ENCODE results near the gene NRL. TPM values are rescaled to one million over a fixed set of nuclear protein-coding genes. Genes with fewer than 3 reads are reported as not detected.

Gene NRL
- total RNA-seq, 4 donors from 2014 or later, result 1.1 to 2.9 (median 1.6) TPM; not detected in 1

DNA sequence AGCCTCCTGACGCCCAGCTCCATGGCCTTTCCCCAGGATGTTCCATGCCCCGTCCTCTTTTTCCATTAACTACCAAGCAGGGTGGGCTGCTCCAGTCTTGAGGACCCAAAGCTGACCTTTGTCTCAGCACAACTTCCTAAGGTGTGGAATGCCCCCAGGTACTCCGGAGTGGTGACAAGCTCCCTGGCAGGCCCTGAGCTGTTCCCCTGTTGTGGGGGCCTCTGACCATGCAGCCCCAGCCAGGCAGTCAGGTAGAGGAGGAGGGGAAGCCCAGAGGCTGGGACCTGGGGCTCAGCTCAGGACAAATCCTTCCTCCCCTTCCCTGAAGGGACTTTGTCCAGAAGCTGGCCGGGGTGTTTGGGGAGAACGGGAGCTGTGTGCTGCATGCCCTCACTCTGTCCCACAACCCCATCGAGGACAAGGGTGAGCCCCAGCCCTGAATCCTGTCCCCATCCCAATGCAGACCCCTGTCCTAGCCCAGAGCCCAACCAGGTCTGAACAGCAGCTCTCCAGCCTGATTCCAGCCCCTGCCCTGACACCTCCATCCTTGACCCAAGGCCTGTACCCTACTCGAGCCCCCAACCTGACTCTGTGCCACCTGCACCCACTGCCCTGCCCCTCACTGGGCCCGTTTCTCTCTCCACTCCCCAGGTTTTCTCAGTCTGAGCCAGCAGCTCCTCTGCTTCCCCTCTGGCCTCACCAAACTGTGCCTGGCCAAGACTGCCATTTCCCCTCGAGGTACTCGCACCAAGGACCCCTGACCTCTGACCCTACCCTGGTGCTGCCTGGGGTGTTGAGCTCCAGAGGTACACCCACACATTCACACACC lies 58.6 kb downstream of the NRL start:
- H3K36me3 ChIP-seq, result no peaks in the 10 kb centered on the region
- no peak overlapping the region for H3K27ac ChIP-seq
- no peaks in the 10 kb centered on the region for H3K9me3 ChIP-seq
- no peaks in the 10 kb centered on the region for H3K27me3 ChIP-seq
- in situ Hi-C loops (cut with MboI; ENCODE audit: low pct_ligation_motif_present in 1 of 4, low pct_unique_long_range_greater_than_20kb in 1 of 4, low sequenced_read_pairs in 3 of 4), result loop anchor here in 1 of 4 donors (5.0 kb wide), 1 partner anchor 36 kb away; the partner anchor contains the start of gene PCK2
- no peak overlapping the region for H3K4me3 ChIP-seq
- H3K4me1 ChIP-seq, result peaks cover 7 to 16% (median 14%) of the 10 kb centered on the region in 4 donors
- DNase-seq, result no peak
- intact Hi-C loops (cut with DNase I; ENCODE audit: low total_unique reads), result no loop called here
- 81 to 100% methylated on average over 1 to 10 of the region's 10 CpGs for WGBS, 2 donors (ENCODE audit: low coverage in 1 of 2)
- TF ChIP-seq POLR2AphosphoS5 (IDR thresholded peaks at IDR 0.05) (no peak), EP300 (IDR thresholded peaks at IDR 0.05; ENCODE audit: low read depth) (no peak), POLR2A (IDR thresholded peaks at IDR 0.05) (no peak)
- TF ChIP-seq, protein P1, sequence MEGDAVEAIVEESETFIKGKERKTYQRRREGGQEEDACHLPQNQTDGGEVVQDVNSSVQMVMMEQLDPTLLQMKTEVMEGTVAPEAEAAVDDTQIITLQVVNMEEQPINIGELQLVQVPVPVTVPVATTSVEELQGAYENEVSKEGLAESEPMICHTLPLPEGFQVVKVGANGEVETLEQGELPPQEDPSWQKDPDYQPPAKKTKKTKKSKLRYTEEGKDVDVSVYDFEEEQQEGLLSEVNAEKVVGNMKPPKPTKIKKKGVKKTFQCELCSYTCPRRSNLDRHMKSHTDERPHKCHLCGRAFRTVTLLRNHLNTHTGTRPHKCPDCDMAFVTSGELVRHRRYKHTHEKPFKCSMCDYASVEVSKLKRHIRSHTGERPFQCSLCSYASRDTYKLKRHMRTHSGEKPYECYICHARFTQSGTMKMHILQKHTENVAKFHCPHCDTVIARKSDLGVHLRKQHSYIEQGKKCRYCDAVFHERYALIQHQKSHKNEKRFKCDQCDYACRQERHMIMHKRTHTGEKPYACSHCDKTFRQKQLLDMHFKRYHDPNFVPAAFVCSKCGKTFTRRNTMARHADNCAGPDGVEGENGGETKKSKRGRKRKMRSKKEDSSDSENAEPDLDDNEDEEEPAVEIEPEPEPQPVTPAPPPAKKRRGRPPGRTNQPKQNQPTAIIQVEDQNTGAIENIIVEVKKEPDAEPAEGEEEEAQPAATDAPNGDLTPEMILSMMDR (IDR thresholded peaks at IDR 0.05), result no peak

DNA sequence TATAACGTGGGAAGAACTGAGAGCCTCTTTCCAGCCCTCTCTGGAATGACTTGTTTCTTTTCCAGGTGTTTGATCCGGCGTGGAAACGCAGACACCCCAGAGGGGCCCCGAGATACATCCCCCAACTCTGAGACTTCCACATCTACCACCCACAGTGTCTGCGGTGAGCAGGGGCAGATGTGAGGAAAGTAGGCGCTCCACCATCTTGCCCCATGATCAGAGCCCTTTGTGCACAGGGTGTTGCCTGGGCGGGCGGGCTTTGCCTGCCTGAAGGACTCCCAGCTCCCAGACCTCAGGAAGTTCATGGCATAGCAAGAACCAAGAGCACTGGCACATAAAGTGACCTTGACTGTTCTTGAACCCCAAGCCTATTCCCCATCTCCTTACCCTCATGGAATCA lies 60.1 kb downstream of the NRL start:
- 93% methylated on average over 9 of the region's 9 CpGs; no CpG with 5 or more reads in 1 of the 2 donors for WGBS, 2 donors (ENCODE audit: low coverage in 1 of 2)

DNA sequence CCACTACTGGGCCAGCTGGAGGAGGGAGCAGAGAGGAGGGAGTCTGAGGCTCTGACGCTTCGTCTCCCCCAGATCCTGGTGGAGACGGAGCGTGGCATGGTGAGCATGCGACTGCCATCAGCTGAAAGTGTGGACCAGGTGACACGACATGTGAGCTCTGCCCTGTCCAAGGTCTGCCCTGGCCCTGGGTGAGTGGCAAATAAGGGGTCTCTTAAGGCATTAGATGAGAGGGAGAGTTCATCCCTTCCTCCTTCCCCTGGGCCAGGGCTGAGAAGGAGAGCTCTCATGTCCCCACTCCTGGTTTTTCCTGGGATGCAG lies 60.5 kb downstream of the NRL start:
- DNase-seq, result no peak
- peaks cover 7 to 16% (median 13%) of the 10 kb centered on the region in 4 donors for H3K4me1 ChIP-seq
- H3K27me3 ChIP-seq, result no peaks in the 10 kb centered on the region
- WGBS, 2 donors (ENCODE audit: low coverage in 1 of 2), result 85% methylated on average over 6 of the region's 6 CpGs; no CpG with 5 or more reads in 1 of the 2 donors
- TF ChIP-seq, protein P1 (IDR thresholded peaks at IDR 0.05), result no peak
- TF ChIP-seq POLR2AphosphoS5 (IDR thresholded peaks at IDR 0.05), result no peak
- no peak for TF ChIP-seq EP300 (IDR thresholded peaks at IDR 0.05; ENCODE audit: low read depth)
- TF ChIP-seq POLR2A (IDR thresholded peaks at IDR 0.05), result no peak
- H3K4me3 ChIP-seq, result no peak overlapping the region
- intact Hi-C loops (cut with DNase I; ENCODE audit: low total_unique reads), result no loop called here
- in situ Hi-C loops (cut with MboI; ENCODE audit: low pct_ligation_motif_present in 1 of 4, low pct_unique_long_range_greater_than_20kb in 1 of 4, low sequenced_read_pairs in 3 of 4), result no loop called here
- H3K9me3 ChIP-seq, result no peaks in the 10 kb centered on the region
- H3K27ac ChIP-seq, result no peak overlapping the region
- no peaks in the 10 kb centered on the region for H3K36me3 ChIP-seq

More for the DNA sequence above, 60.1 kb downstream of the NRL start:
- intact Hi-C loops (cut with DNase I; ENCODE audit: low total_unique reads) (no loop called here), in situ Hi-C loops (cut with MboI; ENCODE audit: low pct_ligation_motif_present in 1 of 4, low pct_unique_long_range_greater_than_20kb in 1 of 4, low sequenced_read_pairs in 3 of 4) (loop anchor here in 1 of 4 donors (5.0 kb wide), 1 partner anchor 38 kb away; the partner anchor contains the start of gene PCK2)
- Histone ChIP-seq H3K27ac (no peak overlapping the region), H3K4me1 (peaks cover 7 to 16% (median 13%) of the 10 kb centered on the region in 4 donors), H3K9me3 (no peaks in the 10 kb centered on the region), H3K4me3 (no peak overlapping the region), H3K36me3 (no peaks in the 10 kb centered on the region), H3K27me3 (no peaks in the 10 kb centered on the region)
- no peak for DNase-seq
- TF ChIP-seq, protein P1 (IDR thresholded peaks at IDR 0.05), result no peak
- no peak for TF ChIP-seq POLR2A (IDR thresholded peaks at IDR 0.05)

DNA sequence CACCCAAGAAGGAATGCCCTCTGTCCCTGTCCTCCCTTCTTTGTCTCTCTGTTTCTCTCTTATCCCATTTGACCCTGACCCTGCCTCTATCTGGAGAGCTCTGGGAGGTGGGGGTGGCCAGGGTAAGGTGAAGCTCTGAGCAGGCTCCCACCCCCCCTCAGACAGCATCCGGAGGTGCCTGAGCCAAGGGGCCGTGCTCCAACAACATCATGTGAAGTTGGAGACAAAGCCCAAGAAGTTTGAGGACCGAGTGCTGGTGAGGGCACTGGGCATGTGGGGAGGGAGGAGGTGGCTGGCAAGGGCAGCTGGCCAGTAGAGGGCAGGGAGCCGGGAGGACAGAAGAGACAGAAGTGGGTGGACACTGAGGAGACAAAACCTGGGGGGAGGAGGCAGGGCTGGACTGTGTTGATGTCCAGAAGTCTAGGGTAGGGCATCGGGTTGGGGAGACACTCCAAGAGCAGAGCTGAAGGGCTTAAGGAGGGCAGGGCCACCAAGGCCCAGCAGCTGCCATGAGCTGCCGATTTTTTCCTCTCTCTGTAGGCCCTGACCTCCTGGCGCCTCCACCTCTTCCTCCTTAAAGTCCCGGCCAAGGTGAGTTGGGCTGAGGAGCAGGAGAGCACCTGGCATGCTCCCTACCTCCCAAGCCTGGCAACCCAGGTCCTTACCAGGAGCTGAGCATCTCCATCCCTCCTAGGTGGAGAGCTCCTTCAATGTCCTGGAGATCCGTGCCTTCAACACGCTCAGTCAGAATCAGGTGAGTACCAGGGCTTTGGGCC lies 61.0 kb downstream of the NRL start:
- no peak for DNase-seq
- in situ Hi-C loops (cut with MboI; ENCODE audit: low pct_ligation_motif_present in 1 of 4, low pct_unique_long_range_greater_than_20kb in 1 of 4, low sequenced_read_pairs in 3 of 4), result no loop called here
- WGBS, 2 donors (ENCODE audit: low coverage in 1 of 2), result 40 to 84% methylated on average over 1 to 10 of the region's 10 CpGs
- no peaks in the 10 kb centered on the region for H3K27me3 ChIP-seq
- no peak overlapping the region for H3K4me3 ChIP-seq
- TF ChIP-seq POLR2AphosphoS5 (IDR thresholded peaks at IDR 0.05), result no peak
- no peak for TF ChIP-seq POLR2A (IDR thresholded peaks at IDR 0.05)
- TF ChIP-seq EP300 (IDR thresholded peaks at IDR 0.05; ENCODE audit: low read depth), result no peak
- TF ChIP-seq, protein P1 (IDR thresholded peaks at IDR 0.05), result no peak
- no peak overlapping the region for H3K27ac ChIP-seq
- no peaks in the 10 kb centered on the region for H3K9me3 ChIP-seq
- intact Hi-C loops (cut with DNase I; ENCODE audit: low total_unique reads), result no loop called here
- peaks cover 7 to 16% (median 13%) of the 10 kb centered on the region in 4 donors for H3K4me1 ChIP-seq
- H3K36me3 ChIP-seq, result no peaks in the 10 kb centered on the region

Measured in transverse colon (tissue), 4 donors.